ENCODE results near the gene RABGAP1L.

DNA sequence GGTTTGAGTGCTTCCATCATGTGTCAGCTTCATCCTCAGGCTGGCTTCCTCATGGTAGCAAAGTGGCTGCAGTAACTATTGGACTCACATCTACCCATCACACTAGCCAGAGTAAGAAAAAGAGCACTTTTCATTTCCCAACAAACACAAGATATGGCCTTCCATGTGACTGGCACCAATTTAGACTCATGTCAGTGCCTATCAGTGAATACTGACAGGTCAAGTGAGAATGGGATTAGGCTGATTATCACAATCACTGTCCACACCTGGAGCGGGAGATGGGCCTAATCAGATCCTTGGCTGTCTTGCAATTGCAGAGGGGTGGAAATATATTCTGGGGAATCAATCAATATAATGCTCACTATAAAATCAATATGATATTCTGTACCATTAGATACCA lies 2.9 kb upstream of the RABGAP1L start:
- TF ChIP-seq, protein P1, sequence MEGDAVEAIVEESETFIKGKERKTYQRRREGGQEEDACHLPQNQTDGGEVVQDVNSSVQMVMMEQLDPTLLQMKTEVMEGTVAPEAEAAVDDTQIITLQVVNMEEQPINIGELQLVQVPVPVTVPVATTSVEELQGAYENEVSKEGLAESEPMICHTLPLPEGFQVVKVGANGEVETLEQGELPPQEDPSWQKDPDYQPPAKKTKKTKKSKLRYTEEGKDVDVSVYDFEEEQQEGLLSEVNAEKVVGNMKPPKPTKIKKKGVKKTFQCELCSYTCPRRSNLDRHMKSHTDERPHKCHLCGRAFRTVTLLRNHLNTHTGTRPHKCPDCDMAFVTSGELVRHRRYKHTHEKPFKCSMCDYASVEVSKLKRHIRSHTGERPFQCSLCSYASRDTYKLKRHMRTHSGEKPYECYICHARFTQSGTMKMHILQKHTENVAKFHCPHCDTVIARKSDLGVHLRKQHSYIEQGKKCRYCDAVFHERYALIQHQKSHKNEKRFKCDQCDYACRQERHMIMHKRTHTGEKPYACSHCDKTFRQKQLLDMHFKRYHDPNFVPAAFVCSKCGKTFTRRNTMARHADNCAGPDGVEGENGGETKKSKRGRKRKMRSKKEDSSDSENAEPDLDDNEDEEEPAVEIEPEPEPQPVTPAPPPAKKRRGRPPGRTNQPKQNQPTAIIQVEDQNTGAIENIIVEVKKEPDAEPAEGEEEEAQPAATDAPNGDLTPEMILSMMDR (IDR thresholded peaks at IDR 0.05): no peak
- TF ChIP-seq EZH2 (IDR thresholded peaks at IDR 0.05): no peak
- no peak for TF ChIP-seq EZH2phosphoT487 (IDR thresholded peaks at IDR 0.05)
